ENCODE results near the gene DDX59. TPM values are rescaled to one million over a fixed set of nuclear protein-coding genes. Genes with fewer than 3 reads are reported as not detected.

DDX59 gene
- 14.2 and 15.4 TPM in 2 replicates for total RNA-seq

DNA sequence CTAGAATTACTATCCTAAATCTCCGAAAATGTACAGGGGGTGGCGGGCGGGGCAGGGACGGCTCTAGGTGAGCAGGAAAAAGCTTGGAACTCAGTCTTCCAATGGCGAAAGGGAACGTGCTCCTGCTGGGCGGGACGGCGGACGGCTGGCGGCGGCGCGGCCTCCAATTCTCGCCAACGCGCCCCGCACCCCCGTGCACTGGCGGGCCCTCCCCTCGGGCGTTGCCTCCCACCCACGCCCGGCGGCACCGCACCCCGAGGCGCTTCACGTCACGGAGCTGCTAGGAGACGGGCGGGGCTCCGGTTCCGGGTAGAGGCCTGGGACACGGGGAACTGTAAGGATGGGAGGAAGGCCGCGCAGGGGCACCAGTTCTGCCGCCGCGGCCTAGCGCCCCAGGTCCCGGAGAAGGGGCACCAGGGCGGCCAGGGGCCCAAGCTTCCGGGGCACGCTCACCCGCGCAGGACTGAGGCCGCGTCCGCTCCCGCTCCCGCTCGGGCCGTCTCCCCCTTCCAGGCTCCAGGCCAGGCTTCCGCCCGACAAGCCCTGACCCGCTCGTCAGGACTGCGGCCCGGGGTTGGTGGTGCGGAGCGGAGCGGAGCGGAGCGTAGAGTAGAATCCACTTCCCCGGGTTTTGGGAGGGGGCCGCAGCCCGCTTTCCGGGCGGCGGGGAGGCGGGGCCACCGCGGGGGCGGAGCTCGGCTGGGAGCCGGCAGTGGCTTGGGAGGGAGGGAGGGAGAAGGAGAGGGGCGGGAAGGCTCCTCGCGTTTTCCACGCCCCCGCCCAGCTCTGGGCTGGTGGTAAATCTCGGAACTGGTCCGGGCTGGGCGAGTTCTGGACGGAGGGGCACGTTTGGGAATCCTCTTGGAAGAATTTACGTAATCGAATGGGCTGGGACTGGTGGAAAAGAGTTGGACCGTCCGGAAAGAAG is at the start of gene DDX59:
Gene DDX59, minus strand, starts transcription at position 594 of the 928 bp plus-strand sequence. CDS start 3,167 bp downstream, outside the sequence.

GRCh38 chr1:200620273-200621131 is 49.2 kb downstream of the DDX59 start, which contains the start of gene KIF14:
Gene KIF14 (minus strand): TSS chr1:200620751. CDS start chr1:200618723, 2,028 bp downstream.

Other genes starting within 250 kb of the DDX59 start
- gene KIF14, start 49.2 kb downstream of the DDX59 start, total RNA-seq = 0.44 and 1.3 TPM in 2 replicates
- gene CAMSAP2, start 69.0 kb upstream of the DDX59 start, total RNA-seq = 21.0 and 21.3 TPM in 2 replicates
- not detected in 2 replicates for gene GPR25, start 203.1 kb upstream of the DDX59 start, total RNA-seq
- not detected in 2 replicates for gene INAVA, start 225.0 kb upstream of the DDX59 start, total RNA-seq